ENCODE results near the gene NAALADL2.

NAALADL2 gene

DNA sequence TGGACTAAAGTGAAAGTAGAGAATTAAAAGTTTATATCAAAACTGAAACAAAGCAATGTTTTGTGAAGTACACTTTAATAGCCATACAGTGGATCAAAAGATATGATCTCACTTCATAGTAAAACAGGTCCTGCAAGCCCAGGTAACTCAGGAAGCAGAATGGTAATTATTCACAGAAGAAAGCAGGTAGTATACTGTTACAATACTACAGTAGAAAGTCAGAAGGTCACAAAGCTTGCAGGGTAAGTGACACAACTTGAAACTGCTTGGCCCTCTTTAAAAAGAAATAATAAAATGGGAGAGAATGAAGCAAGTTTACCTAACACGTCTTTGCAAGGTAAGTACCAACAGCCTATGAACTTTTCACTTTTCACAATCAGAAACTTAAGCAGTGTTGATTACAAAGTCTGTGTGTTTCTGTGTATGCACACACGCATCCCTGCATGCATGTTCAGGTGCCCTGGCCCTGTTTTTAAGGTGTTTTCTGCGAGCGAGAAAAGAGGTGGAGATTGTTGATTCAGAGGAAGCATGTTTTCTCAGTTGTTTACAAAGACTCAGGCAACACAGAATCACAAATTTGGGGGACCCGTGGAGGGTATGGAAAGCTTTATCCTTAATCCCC, at the start of gene NAALADL2:
Gene NAALADL2, plus strand, starts transcription at position 221 of the 622 bp plus-strand sequence.
- no peak for DNase-seq

DNA sequence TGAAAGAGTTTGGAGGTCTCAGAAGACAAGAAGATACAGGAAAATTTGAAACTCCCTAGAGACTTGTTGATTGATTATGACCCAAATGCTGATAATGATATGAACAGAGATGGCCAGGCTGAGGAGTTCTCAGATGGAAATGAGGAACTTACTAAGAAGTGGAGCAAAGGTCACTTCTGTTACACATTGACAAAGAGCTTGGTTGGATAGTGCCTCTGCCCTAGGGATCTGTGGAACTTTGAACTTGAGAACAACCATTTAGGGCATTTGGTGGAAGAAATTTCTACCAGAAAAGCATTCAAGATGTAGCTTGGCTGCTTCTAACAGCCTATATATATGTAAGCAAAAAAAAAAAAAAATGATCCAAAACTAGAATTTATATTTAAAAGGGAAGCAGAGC, 48.9 kb upstream of the NAALADL2 start:
- no peak for DNase-seq

DNA sequence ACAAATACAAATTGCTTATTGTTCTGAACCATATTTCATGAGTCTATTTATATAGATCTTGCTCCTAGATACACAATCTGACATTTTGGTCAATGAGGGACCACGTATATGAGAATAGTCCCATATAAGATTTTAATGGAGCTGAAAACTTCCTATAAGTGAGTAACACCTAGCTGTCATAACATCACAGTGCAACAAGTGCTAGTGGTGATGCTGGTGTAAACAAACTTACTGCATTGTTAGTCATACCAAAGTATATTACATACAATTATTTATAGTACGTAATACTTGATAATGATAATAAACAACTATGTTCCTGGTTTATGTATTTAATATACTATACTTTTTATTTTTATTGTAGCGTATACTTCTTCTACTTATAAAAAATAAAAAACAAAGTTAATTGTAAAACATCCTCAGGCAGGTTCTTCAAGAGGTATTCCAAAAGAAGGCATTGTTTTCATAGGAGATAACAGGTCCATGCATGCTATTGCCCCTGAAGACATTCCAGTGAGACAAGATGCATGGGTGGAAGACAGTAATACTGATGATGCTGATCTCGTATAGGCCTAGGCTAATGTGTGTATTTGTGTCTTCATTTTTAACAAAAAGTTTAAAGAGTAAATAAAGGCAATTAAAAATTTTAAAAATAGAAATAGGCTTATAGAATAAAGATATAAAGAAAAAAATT, 46.8 kb upstream of the NAALADL2 start:
- DNase-seq, result no peak

DNA sequence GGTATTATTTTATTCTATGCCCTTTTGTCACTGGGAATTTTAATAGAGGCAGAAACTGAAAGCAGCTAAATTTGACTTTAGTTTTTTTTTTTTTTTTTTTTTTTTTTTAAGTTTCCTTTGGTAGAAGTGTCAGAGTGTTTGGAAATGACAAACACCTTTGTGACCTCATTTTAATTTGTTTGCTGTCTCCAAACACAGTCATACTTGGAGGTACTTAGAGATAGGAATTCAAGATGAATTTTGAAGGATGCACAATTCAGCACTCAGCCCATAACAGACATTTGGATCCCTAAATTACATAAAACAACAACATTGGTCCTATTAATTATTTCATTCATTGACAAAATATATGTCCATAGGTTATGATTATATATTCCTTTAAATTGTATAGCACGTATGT, 43.4 kb upstream of the NAALADL2 start:
- no peak for DNase-seq

DNA sequence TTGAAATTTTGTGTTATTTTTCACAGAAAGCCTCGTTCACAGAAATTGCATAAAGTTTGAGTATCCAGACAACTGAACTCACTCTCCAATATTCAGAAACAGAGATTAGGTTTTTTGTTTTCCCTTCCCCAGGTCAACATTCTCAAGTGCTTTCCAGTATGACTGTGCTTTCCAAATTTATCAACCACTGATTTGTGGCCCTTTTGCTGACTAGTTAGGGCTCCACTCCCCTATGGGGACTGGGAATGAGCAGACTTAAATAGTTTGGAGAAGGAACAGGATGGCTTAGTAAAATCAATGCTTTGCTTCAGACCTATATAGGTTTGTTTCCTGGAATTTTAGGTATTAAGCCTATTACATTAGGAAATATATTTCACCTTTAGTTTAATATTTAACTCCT, 38.2 kb upstream of the NAALADL2 start:
- no peak for DNase-seq

DNA sequence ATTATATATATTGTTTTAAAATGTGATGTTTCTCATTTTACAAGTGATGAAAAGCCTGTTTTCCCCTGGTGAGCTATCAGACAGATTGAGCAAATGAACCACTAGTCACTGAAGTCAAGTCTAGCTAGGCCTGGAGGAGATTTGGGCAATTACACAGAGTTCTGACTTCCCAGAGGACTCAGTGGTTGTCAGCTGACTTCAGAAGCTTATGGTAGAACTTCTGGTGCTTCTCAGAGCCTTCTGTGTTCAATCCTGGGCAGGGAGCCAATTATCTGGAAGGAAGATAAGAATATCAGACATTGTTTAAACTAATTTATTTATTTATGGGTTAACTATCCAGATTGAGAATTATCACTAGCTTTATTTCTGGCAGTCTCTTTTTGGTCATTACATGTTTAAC, 37.7 kb upstream of the NAALADL2 start:
- no peak for DNase-seq

DNA sequence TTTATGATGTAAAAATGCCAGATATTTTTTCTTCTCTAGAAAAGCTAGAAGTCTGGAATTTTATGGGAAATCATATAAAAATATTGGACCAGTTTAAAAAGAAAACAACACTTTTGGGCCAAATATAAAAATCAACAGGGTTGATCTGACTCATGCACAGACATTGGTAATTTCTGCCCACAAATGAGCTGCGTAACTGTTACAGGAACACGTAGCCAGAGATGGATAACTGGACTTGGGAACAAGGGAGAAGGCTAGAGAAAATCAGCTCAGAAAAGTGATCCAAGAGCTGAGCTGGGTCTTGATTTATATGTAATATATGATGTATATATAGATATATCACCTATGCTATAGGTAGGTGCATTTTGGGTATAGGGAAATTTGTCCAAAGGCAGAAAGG, 36.8 kb upstream of the NAALADL2 start:
- no peak for DNase-seq

DNA sequence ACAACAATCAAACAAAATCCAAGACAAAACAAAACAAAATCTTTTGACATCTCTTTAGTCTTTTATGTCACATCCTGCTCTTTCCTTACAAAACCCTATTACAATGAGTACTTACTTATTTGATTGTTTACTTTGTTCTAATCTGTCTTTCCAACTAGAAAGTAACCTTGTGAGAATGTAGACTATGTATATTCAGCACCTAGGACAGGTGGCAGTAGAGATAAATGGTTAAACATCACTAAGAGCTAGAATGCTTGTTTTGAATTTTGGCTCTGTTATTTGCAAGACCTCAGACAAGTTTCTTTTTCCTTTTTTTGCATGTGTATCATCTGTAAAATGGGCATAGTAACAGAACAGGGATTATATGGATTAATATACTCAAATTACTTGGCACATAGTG, 33.1 kb upstream of the NAALADL2 start:
- DNase-seq, result no peak

DNA sequence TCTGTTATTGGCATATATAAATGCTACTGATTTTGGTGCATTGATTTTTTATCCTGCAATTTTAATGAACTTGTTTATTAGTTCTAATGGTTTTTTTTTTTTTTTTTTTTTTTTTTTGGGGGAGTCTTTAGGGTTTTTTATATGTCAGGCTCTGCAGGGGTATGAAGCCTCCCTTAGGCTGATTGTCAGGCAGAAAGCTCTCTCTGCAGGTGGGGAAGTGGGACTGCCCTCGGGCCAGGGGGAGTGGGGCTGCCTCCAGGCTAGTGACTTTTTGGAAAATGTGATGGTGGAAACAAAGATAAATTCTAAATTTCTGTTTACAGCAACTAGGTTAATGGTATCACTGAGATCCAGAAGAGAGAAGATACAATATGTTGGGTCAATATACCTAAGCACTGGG, 14.4 kb upstream of the NAALADL2 start:
- no peak for DNase-seq

DNA sequence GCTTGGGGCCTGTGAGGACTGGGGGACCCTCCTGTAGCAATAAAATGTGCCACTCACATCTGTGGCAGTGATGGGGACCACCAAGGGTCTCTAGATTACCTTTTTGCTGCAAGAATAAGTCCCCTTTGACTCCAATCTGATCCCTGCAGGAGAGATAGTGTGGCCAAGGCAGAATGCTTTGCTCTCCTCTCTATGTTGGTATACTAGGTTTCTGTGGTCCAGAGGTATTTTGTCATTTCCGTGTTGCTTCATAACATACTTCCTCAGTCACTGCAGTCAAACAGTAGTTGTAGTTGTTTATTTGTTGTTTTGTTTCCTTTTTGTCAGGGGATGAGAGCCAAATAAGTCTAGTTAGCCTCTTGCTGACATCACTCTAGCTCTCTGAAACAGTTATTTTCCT, 13.1 kb upstream of the NAALADL2 start:
- DNase-seq, result no peak

DNA sequence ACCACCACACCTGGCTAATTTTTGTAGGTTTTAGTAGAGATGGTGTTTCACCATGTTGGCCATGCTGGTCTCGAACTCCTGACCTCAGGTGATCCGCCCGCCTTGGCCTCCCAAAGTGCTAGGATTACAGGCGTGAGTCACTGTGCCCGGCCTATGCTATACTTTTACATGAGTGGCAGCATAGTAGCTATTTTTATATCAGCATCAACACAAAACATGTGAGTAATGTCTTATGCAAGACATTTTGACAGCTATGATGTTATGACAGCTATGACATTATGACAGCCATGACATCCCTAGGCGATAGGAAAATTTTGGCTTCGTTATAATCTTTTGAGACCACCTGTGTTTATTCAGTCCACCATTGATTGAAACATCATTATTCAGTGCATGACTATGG, 4.1 kb upstream of the NAALADL2 start:
- no peak for DNase-seq

DNA sequence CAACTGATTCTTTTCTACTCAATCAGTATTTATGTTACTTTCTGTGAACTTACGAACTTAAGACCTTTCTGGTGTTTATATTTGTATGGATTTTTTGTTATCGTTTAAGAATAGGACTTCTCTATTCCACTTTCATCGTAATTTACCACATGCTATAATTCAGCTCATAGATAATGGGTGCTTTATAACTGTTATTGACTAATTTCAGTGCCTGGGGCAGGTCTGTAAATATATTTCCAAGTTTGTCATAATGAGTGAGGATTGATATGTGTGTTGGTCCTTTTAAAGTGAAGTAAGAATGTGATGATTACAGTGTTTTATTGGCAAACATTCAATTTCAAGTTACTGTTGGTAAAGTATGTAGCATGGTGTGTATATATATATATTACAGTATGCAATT, 1.8 kb upstream of the NAALADL2 start:
- DNase-seq, result no peak

DNA sequence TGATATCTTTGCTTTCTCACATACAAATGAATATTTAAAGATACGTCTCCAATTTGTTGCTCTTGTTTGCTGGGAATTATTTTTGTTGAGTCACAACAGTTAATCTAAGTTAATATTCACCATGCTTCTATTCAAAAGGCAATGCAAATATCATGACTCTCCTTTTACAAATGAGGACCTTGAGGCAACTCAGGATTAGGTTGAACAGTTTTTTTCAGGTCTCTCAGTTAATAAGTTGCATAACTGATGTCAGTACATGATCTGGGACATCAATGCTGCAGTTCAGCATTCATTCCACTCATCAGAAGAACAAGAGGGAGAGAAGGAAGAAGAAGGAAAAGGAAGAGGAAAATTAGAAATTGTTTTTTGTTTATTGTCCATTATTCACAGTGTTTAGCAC, 781 bp upstream of the NAALADL2 start:
- no peak for DNase-seq

DNA sequence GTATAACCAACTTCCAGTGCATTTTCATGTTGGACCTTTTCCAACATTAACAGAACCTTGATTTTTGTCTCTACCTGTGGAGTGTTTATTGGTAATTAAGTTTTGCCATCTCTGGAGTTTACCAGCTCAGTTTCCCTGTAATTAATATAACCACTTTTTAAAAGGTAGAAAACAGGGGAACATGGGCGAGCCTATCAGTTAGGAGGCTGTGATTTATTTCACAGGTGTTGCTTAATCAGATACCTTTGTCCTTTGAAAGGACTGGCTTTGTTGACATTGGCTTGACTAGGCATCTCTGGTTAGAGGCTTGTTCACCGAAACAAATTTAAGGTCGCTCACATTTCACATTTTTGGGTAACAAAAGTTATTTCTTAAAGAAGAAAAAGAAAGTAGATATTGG, 622 bp downstream of the NAALADL2 start:
- DNase-seq, result no peak

DNA sequence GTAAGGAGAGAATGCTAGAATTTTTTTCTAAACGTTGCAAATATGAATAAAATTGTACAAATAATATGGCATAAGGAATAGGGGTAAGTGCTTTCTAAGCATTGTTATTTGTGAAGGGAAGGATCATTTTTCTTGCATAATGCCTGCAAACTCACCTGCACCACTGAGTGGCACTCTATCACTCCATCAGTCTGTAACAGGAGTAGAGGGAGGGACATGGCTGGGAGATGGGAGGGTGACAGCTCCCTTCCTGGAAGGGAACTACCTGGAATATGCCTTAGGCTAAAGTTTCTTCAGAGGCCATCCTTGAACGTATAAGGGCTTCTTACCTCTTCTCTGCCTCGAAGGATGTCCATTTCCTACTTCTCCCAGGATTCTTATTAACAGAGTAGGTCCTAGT, 3.0 kb downstream of the NAALADL2 start:
- no peak for DNase-seq

DNA sequence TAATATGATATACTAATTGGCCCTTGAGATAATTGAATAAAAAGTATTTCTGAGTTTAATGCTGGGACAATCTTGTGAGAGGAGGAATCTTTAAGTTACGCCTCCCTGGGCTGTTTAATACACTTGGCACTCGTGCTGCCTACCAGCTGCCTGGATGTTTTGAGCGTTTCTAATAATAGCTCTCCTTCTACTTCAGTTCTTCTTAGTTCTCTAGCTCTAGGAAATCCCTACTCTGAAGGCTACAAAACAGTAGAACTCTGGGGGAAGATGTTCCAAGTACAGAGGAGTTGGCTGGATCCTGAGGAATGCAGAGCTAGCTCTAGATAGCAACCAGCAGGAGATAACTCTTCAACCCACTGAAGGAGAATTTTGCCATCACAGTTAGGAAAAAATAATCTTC, 3.5 kb downstream of the NAALADL2 start:
- no peak for DNase-seq

DNA sequence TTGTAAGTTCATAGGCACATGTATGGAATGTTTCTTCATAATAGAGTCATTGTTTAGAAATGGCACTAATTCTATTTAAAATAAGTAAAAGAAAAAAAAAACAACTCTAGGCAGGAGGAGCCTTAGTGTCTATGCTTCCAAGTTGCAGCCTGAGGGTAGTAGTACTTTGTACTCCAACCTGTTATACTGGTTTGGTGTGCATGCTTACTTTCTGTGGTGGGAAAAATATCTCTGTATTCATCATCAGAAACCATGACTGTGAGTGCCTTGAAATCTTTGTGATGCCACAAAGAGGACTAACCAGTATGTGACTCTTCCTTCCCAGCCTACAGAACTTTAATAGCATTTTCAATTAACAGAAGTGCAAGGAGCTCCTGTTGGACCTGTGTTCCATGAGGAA, 4.4 kb downstream of the NAALADL2 start:
- DNase-seq, result no peak

DNA sequence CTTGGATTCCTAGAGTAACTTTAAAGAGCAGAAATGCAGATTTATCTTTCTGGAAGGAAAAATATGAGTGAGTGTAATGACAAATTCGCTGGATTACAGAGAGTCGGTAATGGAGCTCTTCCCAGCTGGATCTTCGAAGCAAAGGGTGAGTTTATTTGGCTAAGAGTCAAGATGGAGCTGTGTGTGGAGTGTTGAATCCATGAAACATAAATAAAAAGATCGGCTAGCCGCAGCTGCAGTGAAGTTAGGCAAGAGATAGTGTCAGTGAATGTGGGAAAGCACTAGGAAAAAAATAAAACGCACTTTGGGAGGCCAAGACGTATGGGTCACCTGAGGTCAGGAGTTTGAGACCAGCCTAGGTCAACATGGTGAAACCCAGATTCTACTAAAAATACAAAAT, 10.3 kb downstream of the NAALADL2 start:
- no peak for DNase-seq

DNA sequence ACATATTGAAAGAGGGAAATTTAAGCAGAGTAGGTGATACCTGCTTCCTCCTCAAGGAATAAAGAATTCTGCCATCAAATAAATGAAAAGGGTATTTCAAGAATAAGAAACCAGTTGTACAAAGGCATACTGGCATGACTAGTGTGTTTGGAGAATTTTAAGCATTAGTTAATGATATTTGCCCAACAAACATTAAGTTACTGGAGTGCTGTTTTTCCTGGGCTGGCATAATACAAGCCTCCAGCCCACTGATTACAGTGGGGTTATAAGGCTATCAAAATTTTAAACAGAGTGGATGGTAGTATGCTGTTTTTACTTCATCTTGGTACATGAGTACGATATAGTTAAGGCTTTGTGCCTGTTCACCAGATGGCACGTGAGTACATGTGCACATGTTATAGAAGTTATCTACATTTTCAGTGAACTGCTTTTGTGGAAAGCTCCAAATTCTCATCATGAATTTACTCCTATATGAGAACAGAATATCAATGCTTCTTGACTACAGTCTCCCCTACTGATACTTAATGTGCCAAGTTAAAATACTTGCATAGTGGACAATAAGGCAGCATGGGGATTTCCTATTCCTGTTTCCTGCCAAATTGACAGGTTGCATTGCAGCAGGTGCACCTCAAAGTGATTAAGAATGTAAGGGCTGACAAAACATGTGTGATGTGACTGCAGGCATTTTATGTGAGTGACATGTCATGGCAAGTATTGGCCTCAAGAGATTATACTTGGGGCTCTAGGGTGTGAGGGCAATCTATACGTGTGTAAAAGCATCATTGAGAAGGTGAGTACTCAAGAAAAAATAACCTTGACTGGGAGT, 14.9 kb downstream of the NAALADL2 start:
- no peak for DNase-seq

DNA sequence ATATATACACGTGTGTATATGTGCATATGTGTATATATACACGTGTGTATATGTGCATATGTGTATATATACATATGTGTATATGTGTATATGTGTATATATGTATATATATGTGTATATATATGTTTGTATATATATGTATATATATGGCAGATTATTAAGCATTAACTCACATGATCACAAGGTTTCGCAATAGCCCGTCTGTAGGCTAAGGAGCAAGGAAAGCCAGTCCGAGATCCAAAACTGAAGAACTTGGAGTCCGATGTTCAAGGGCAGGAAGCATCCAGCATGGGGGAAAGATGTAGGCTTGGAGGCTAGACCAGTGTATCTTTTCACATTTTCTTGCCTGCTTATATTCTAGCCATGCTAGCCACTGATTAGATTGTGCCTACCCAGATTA, 23.7 kb downstream of the NAALADL2 start:
- no peak for DNase-seq

DNA sequence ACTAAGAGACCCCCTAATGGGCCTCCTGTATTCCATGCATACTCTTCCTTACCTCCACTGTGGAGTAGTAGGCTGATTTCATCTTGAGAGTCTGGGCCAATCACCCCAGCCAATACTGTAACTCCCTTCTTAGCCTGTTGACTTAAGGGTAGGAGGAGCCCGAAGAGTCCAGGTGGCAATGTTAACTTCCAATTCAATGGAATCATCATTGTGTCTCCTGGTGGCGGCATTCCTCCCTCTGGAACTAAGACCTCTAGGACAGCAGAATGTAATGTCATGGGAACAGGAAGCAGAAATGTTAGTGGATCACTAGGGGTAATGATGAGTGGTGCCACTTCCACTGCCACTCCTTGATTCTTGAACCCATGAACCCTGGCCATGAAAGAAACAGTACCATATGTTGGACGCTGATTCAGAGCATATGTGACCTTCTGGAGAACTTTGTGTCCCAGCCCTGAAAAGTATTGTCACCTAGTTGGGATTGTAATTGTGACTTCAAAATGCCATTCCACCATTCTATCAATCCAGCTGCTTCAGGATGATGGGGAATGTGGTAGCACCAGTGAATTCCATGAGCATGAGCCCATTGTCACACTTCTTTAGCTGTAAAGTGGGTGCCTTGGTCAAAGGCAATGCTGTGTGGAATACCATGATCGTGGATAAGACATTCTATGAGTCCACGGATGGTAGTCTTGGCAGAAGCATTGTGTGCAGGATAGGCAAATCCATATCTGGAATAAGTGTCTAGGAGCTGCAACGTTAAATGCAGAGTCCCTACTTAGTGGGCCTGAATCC, 24.9 kb downstream of the NAALADL2 start:
- DNase-seq, result no peak

DNA sequence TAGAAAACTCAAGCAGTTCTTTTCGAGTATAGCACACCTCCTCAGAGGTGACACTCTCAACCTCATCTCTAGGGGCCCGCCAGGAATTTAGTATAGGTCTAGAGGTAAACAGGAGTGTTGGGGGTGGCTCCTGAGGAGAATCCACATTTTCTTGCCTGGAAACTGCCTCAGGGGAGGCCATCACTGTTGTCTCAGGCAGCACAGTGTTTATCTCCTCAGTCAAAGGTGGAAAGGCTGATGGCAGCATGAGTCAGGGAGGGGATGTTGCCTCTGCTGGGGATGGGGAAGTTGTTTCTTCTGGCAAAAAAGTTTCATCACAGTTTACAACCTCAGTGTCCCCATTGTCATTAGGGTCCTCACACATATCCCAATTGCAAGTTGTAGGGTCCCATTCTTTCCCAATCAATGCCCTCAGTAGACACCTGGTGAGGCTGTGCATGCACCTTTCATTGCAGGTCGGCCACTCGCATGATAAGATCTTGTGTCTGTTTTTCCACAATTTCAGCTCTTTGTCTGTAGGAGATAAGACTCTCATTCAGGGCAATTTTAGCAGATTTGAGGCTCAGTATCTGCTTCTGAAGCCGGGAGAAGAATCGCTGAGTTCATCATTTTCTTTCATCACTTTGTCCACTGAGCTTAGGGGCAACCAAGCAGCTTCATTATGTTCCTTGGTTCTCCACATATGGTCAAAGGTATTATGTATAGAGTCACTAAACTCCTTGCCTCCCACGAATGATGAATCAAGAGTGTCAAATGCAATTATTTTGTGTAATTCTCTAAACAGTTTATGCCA, 25.8 kb downstream of the NAALADL2 start:
- no peak for DNase-seq
